CD4-positive, alpha-beta T cell treated with Interleukin-15 for 4 hours (primary cell): ENCODE measurements around the gene FAM117B.
A peak's percentile ranks its signal among the peaks of the same experiment; 100 is the strongest.

Source experiments
- DNase-seq: peaks from one replicate; pipeline ENCODE4 v3.0.0-alpha.2; 2020; ENCODE audit warnings: low spot score

FAM117B gene

DNA sequence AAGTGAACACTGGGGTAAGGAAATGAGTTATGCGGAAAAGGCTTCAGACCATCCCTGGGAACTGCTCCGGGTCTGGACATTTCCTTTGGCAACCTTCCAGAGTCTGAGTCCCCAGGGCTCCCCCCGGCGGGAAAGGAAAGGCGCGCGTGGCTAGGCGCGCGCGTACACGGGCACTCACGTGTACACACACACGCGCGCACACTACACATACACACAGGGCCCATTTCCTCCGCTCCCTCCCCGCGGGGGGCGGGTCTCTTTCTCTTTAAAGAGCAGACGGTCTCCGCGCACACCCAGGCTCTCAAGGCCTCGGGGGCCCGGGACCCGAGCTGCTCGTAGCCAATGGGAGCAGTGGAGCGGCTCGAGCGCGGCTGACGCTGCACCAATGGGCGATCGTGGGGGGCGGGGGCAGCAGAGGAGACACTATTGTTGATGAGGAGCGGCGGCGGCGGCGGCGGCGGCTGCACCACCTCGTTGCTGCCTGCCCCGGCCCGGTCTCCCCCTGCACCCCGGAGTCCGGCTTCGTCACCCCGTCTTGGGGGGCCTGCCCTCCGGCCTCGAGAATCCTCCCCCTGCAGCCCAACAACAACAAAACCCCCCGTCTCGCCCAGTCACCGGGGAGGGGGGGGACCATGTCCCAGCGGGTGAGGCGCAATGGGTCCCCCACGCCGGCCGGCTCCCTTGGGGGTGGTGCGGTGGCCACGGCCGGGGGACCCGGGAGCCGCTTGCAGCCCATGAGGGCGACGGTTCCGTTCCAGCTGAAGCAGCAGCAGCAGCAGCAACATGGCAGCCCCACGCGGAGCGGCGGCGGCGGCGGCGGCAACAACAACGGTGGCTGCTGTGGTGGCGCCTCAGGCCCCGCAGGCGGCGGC, at the start of gene FAM117B:
TSS of gene FAM117B (plus strand) at position 414 of the 872 bp plus-strand sequence. CDS start at position 633, 219 bp downstream.
- peak; percentile 98 for DNase-seq

DNA sequence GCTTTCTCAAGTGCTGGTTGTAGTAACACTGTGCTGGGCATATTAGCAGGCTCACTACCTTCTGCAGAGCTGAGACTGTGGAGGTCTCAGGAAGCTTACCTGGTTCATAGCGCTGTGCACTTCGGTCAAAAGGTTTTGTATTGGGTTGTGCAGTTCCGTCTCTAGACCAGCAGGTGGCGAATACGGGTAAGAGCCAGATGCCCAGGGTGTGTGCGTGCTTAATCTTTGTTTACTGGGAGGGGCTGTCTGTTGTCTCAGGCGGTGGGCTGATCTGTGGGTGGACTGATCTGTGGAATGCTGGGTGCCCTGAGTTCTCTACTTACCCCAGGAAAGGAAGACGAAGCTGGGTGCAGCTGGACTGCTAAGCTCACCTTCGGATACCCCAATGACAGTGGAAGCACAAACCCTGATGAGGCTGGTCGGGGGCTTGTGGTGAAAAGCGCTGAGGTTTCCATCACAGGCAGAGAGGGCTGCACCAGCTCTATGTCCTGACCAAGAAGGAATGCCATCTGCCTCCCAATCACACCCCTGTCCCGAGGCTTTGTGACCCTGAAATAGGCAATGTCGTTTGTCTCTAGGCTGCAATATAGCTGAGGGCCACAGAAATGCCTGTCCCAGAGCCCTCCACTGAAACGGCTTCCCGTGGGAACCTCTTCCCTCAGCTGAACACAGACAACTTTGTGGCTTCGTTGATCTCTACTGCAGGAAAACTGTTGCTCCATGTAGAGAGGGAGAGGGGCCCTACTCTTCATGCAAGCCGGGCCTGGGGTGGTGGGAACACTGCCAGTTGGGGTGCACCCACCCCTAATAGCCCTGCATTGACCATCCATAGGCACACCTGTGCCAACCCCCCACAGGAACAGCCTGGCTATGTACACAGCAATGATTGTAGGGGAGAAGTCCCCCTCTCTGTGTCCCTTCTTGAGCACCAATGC, 45.9 kb upstream of the FAM117B start:
- peak; percentile 79 for DNase-seq

DNA sequence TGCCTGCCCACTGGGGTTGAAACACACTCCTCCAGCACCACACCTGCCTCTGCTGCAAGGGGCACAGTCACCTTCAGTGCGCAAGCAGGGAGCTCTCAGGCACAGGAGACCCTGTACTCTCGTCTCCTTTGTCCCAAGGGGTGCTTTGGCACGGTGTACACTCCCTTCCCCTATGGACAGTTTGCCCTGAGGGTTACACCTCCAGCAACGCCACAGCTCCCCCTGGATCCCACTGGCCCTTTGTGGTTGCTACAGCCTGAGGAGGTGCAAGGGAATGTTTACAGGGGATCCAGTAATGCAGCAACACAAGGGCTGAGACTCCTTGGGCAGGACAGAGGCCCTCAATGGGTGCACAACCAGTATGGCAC, 45.2 kb upstream of the FAM117B start:
- no peak for DNase-seq

DNA sequence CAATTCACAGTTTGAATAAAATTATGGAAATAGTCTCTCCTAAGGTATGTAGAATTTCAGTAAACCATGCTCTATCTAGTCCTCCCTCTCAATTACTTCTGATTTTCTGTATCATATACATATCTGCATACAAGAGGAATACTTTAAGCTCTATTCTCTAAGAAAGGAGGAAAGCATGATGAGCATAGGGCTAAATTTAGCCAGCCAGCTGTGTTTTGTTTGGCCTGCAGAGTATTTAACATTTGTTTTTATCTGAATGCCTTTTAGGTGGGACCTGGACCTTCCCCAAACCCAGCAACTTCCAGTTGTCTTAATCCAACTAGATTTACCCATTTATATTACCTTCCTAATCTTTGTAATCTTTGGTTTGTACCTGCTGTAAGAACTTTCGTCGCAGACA, 42.2 kb upstream of the FAM117B start:
- no peak for DNase-seq

DNA sequence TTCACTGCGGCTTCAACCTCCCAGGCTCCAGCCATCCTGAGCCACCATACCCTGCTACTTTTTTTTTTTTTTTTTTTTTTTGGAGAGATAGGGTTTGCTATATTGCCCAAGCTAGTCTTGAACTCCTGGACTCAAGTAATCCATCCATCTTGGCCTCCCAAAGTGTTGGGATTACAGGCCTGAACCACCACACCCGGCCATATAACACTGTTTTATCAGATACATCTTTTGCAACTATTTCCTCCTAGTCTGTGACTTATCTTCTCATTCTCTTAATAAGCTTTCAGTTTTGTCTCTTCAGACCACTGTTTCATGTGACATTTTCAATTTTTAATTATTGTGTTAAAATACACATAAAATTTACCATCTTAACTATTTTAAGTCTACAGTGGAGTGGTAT, 35.7 kb upstream of the FAM117B start:
- DNase-seq = no peak

DNA sequence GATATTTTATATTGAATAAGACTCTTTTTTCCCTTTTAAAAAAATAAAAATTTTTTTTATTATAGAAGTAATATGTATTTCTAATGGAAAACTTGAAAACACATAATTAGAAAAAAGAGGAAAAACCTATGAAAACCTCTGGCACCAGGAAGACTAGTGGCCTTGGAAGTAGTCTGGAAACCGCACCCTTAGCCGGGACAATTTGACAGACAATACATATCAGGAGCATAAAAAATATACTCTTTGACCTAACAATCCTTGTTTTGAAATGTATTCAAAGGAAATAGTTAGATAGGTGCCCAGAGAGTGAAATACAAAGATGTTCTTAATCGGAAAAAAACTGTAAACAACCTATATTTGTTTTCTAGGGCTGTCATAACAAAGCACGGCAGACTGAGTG, 34.9 kb upstream of the FAM117B start:
- no peak for DNase-seq

DNA sequence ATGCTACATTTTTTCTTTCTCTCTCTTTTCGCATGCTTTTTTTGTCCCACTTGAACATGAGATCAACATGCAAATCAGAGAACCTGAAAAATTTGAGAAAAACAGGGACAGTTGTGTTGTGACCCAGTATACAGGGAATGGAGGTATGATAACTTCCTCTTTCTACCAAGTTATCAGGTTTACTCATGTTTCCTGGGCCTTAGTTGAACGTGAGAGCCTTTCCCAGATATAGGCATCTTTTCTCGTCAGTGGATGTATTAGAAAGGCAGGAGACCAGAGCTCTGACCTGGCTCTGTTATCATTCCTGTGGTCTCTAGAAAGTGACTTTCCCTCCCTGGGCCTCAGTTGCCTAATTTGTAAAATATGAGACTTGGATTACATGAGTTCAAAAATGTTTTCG, 30.1 kb upstream of the FAM117B start:
- DNase-seq = no peak

DNA sequence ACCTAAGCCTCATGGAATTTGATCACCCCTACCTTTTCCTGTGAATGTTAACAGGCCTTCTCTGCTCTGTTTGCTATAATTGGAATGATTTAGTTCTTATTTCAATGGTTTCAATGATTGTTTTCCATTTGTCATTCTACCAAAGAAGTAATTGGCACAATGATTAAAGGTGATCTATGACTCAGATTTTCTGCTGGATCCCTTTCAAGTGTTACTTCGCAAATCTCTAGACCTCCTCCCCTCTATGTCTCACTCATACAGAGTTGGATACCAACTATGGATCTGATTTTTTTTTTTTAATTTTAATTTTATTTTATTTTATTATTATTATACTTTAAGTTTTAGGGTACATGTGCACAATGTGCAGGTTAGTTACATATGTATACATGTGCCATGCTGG, 29.6 kb upstream of the FAM117B start:
- DNase-seq = no peak

DNA sequence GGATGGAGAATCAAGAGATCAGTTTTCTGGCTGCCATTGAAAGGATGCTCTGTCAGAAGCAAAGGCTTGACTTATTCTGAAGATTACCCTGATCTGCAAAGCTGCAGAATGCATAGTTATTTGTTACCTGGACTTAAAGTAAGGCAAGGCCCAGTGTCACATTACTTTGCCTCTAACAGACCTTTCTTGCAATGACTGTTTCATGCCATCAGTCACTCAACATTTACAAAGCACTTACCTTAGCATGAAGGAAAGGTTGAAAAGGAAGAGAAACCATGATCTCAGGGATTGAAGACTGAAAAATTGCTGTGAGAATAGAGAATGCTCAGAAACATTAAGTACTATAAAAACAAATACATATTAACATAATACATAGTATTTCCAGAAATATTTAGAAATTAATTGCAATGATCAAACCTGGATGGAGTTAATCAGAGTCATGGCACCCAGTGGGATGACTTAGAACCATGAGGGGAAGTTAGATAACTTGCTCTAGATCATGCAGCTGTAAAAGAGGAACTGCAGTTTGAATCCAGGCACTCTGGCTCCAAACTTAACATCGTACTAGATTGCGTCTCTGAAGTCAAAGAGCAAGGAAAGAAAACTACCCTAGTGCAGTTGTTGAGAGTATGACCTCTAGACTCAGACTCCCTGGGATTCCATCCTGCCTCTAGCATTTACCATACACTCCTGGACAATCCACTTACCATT, 26.5 kb upstream of the FAM117B start:
- no peak for DNase-seq

DNA sequence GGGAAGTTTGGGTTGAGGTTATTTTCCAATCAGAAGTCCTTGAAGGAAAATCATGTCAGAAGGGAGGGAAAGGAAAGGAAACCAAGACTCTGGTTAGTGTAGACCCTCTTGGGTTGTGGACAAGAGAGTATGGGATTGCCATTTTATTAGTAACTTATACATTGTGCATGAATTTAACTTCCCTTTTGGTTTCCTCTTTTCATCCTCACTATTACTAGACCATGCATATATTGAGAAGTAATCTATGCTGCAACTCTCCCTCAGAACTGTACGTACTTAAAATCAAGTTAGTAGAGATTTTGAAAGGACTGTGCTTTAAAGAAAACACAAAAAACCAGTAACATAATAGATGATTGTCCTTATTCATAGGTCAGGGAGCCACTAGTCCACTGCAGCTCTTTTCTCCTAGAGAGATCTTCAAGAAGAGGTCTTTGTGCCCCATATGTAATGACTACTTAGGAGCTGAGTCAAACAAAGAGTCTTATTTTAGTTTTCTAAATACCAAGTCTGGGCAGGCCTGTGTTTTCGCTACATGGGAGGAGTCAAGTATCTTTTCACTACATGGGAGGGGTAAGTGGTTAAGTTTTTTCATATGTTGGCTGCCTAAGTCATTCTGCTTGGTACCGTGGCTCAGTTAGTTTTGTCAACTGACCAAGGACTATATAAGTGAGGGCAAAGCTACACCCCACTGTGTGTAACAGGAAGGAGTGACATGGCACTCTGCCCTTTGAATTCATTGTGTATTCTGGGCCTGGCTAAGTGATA, 25.2 kb upstream of the FAM117B start:
- no peak for DNase-seq

DNA sequence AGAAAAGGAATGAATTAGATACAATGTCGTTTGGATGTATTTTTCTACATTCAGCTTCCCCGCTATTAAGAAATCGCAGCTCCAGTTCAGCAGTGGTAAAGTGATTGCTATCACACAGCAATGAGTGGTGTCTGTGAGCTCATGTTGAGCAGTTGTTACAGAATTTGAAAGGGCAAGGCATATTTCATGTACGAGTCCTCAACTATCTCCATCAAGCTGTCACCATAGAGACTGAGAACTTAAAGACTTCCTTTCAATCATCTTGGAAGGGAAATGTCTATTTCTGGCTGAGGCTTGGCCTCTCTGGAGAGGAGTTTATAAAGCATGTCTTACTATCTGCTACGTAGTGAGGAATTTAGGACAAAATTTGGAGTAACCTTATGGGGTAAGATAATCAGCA, 24.4 kb upstream of the FAM117B start:
- no peak for DNase-seq

DNA sequence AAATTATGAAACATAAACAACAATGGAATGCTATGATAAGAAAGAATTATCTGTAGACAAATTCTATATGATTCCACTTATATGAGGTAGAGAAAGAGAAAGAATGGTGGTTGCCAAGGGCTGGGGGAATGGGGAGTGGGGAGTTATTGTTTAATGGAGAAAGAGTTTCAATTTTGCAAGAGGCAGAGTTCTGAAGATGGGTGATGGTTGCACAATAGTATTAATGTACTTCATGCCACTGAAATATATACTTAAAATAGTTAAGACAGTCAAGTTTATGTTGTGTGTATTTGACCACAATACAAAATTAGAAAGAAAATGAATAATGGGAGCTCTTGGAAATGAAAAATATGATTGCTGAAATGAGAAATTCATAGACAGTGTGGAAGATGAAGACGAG, 22.6 kb upstream of the FAM117B start:
- no peak for DNase-seq

DNA sequence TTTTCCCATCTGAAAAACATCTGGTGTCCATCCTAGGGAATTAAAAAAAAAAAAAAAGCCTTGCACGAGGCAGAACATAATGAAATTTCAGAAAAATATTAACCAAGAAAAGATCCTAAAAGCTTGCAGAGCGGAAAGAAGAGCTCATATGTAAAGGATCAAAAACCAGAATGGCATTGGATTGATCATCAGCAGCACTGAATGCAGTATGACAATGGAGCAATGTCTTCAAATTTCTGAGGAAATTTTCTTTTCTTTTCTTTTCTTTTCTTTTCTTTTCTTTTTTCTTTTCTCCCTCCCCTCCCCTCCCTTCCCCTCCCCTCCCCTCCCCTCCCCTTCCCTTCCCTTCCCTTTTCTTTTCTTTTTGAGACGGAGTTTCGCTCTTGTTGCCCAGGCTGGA, 21.3 kb upstream of the FAM117B start:
- DNase-seq = no peak

DNA sequence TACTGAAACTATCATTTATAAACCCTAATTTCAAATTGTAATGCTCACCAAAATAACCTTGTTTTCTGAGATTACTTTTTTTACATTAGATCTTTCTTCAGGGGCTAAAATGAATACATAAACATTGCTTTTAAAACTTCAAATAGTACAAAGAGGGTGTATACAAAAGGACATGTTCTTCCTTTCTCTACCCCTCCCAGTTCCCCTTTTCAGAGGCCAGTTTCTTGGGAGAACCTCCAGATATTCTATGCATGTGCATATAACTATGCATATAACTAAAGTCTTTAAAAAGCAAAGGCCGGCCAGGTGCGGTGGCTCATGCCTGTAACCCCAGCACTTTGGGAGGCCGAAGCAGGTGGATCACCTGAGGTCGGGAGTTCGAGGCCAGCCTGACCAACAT, 10.6 kb upstream of the FAM117B start:
- DNase-seq = no peak

DNA sequence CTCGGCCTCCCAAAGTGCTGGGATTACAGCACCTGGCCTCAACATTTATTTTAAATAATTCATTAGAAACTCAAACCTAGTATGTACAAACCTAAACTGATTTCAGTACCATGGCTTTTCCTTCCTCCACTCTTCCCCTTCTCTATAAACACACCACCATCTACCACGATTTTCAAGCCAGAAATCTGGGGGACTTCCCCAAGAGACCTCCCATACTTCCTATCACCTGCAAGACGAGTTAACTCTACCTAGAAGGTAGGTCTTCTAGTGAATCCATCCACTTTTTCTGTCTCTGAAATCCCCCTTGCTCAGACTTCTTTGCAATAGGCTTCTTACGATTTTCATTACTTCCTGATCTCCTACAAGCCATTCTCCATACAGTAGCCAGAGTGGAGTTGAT, 7.7 kb upstream of the FAM117B start:
- DNase-seq = no peak

DNA sequence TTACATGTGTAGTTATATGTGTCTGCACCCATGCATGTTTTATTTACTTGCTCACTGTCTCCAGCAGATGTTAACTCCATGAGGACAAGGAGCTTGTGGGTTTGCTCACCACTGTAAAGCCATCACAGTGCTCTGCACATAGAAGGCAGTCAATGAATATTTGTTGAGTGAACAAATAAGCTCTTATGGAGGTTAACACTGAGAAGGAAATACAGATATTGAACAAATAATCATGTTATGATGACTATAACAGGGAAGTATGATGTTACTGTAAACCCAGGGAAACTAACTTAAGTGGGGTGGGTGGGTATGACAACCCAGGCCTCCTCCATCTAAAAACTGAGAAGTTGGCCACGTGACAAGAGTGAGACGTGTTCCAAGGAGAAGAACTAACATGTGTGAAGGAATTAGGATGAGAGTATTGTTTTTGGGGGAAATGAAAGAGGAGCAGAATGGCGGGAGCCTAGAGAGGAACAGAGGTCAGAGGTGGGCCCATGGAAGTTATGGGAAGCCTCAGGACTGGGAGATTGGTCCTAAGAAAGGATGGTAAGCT, 6.0 kb upstream of the FAM117B start:
- no peak for DNase-seq

DNA sequence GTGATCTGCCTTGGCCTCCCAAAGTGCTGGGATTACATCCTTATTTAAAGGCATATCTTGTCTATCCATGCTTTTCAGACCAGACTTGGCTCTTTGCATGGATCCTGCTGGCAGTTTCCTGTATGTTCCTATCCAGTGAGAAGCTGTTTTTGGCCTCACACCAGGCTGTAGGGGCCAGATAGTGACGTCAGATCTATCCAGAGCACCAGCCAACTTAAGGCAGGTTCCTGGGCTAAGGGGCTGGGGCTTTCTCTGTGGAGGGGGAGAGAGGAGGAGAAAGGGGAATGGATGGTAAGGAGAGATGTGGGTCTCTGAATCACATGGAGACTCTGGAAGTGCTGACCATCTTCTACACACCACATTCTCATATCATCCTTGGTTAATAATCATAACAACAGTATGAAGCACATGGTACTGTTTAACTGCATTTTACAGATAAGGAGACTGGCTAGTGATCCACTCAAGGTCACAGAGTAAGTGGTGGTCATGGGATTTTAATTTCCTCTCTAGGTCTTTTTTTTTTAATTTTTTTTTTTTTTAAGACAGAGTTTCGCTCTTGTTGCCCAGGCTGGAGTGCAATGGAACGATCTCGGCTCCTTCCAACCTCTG, 2.0 kb upstream of the FAM117B start:
- DNase-seq = no peak

DNA sequence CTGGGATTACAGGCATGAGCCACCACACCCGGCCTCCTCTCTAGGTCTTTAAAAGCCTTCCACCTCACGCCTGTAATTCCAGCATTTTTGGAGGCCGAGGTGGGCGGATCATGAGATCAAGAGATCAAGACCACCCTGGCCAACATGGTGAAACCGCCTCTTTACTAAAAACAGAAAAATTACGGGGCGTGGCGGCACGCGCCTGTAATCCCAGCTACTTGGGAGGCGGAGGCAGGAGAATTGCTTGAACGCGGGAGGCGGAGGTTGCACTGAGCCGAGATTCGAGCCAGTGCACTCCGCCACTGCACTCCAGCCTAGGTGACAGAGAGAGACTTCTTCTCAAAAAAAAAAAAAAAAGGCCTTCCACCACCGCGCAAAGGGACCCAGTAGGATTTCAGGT, 1.3 kb upstream of the FAM117B start:
- DNase-seq = no peak

DNA sequence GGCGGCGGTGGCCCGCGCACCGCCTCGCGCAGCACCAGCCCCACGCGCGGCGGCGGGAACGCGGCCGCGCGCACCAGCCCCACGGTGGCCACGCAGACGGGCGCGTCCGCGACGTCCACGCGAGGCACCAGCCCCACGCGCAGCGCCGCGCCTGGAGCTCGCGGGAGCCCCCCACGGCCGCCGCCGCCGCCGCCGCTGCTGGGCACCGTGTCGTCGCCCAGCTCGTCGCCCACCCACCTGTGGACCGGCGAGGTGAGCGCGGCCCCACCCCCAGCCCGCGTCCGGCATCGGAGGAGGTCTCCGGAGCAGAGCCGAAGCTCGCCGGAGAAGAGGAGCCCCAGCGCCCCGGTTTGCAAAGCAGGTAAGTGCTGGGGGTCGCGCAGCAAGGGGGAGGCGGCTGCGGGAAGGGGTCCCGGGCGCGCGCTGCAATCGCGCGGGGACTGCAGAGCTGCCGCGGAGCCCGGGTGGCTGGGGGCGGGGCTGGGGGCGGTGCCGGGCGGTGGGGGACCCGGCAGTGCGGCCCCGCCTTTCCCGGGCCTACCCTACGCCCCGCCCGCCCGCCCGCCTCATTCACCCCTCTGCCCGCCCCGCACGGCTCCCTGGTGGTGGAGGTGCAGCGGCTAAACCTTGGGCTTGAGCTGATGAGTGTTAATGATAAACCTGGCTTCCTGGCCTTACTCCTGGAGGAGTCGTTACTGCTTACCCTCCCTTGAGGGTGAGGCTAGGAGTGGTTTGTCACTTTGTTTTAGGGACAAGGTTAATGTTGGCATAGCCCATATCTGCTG, 851 bp downstream of the FAM117B start:
- peak; percentile 76 for DNase-seq

DNA sequence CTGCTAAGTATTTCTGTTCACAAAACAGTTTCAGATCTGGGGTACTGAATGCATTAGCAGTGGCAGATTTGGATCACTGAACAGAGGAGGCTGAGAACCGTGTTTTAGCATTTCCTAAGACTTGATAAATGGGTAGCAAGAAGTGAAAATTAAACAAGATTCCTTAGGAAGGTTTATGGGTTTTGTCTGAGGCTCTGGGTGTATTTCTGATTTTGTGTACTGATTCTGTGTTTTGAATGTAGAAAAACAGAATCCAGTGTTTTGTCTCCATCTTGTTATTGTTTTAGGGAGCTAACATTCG, 1.4 kb downstream of the FAM117B start:
- no peak for DNase-seq
